ENCODE measurements around the gene ARCN1. TPM values are rescaled to one million over a fixed set of nuclear protein-coding genes. Genes with fewer than 3 reads are reported as not detected.

Gene ARCN1
- total RNA-seq, 1 donor from 2014 or later = 122 TPM

- Histone ChIP-seq H3K9me3 (no peaks in the 10 kb centered on the region), H3K27ac (peak overlapping the region; percentile 46), H3K4me3 (no peak overlapping the region), H3K36me3 (peaks cover 25% of the 10 kb centered on the region), H3K4me1 (peaks cover 28% of the 10 kb centered on the region), H3K27me3 (ENCODE audit: low read depth) (peaks cover under 1% of the 10 kb centered on the region)
- TF ChIP-seq CTCF (IDR thresholded peaks at IDR 0.05) = no peak
- DNase-seq (no peak), ATAC-seq (peak in 1 of 2 donors; percentile 4)
- intact Hi-C loops (cut with DNase I) = no loop called here
Measured at GRCh38 chr11:118605116-118605867, 33.1 kb downstream of the ARCN1 start.

DNA sequence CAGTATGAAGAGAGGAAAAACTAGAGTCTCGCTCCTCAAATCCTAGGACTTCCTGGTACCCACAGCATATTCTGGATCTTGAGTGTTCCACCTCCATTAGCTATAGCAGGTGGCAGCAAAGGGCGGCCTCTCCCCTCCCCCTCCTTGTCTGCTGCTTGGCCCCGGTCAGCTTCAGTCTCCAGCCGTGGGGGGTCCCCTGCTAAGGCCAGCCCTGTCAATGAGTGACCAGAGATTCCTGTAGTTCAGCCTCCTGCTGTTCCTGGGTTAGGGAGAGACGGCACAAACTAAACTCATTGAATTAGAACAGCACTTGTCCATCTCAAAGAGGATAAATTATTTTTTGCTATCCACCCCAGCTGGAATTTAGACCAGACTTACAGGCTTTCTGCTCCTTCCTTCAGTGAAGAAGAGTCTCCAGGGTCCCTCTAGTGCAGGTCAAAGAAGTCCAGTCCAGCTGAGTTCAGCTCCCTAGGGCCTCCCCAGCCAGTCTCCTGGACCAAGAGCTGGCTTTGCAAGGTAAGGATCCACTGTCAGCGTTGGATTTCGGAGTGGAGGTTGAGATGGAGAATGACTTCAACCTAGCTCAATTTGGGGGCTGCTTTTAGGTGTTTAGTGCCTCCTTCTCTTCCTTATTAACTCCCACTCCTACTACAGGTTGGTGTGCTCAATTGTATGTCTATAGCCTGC, 34.1 kb downstream of the ARCN1 start:
- DNase-seq = no peak

GRCh38 chr11:118606844-118607228, 34.6 kb downstream of the ARCN1 start:
- no peak for ATAC-seq
- peaks cover 42% of the 10 kb centered on the region for H3K4me1 ChIP-seq
- intact Hi-C loops (cut with DNase I) = no loop called here

More for the DNA sequence above, 34.1 kb downstream of the ARCN1 start:
- peaks cover 15% of the 10 kb centered on the region for H3K36me3 ChIP-seq
- no peak overlapping the region for H3K4me3 ChIP-seq
- peaks cover 36% of the 10 kb centered on the region for H3K4me1 ChIP-seq
- intact Hi-C loops (cut with DNase I) = no loop called here
- no peak for TF ChIP-seq CTCF (IDR thresholded peaks at IDR 0.05)
- peak overlapping the region; percentile 40 for H3K27ac ChIP-seq
- peaks cover 8% of the 10 kb centered on the region for H3K27me3 ChIP-seq (ENCODE audit: low read depth)
- H3K9me3 ChIP-seq = no peaks in the 10 kb centered on the region
- no peak for ATAC-seq

DNA sequence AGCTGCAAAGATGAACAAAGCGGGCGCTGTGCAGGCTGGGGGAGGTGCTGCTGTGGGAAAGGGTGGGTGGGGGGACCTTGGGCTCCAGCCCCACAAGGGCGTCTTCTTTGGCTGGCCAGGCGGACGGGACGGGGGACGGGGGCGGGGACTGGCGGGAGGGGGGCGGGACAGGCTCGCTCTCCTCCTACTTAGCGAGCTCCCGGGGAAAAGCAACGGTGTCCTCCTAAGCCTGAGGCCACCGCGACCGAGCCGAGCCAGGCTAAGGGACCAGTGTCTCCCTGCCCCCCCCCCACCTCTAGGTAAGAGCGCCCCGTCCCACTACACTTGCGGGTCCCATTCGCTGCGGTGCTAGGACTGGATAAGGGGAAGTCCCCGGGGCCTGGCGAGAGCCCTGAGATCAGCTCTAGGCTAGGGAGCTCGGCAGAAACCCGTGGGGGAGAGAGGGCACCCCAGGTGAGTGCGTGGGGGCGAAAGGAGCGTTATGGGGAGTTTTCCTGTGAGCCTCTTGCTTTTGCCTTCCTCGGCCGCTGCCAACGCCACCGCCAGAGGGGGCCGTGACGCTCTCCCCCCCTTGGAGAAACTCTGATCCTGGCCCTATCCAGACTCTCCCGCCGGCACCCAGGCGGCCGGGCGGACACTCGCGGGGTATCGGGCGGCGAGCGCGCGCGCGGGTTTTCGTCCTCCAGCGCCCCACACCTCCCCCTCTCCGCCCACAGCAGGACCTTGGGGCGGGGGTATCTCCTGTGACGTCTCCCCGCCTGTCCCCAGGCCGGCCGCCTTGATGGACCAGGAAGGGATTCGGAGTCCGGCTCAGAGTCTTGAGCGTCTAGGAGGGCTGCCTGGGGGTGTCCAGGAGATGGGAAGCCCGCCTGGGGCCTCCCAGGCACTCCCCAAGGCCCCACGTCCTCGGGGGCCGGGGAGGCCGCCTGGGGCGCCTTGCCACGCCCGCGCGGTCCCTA, 35.5 kb downstream of the ARCN1 start, which contains the start of gene PHLDB1:
TSS of gene PHLDB1 (plus strand) at position 215 of the 959 bp plus-strand sequence. CDS start 6,222 bp downstream, outside the sequence.
- Histone ChIP-seq H3K36me3 (peaks cover 3% of the 10 kb centered on the region), H3K27me3 (ENCODE audit: low read depth) (peaks cover 8% of the 10 kb centered on the region), H3K27ac (peak within 1 kb of the TSS; percentile 90), H3K4me1 (peaks cover 49% of the 10 kb centered on the region), H3K4me3 (peak within 1 kb of the TSS; percentile 73), H3K9me3 (no peaks in the 10 kb centered on the region)
- intact Hi-C loops (cut with DNase I) = no loop called here
- TF ChIP-seq CTCF (IDR thresholded peaks at IDR 0.05) = peak; percentile 57
- peak; percentile 71 for DNase-seq
- peak; percentile 63 to 67 for ATAC-seq

More at GRCh38 chr11:118606844-118607228, 34.6 kb downstream of the ARCN1 start:
- Histone ChIP-seq H3K9me3 (no peaks in the 10 kb centered on the region), H3K27ac (peak overlapping the region; percentile 40), H3K4me3 (no peak overlapping the region), H3K27me3 (ENCODE audit: low read depth) (peaks cover 8% of the 10 kb centered on the region), H3K36me3 (peaks cover 10% of the 10 kb centered on the region)
- no peak for DNase-seq
- TF ChIP-seq CTCF (IDR thresholded peaks at IDR 0.05) = no peak
